ENCODE measurements around the gene PPFIBP1. TPM values are rescaled to one million over a fixed set of nuclear protein-coding genes. Genes with fewer than 3 reads are reported as not detected.
A peak's percentile ranks its signal among the peaks of the same experiment; 100 is the strongest.

Gene PPFIBP1
- total and polyA plus RNA-seq, 2 of the 13 experiments (the other 11 are each of a cell fraction or from before 2014, with no cell fraction given) = 16.2 to 21.8 TPM

- TF ChIP-seq HMG20A (CRISPR knock-in tag; IDR thresholded peaks at IDR 0.05; ENCODE audit: borderline replicate concordance) = no peak
- TF ChIP-seq ZBTB26 (CRISPR knock-in tag; IDR thresholded peaks at IDR 0.05; ENCODE audit: borderline replicate concordance) = no peak
- TF ChIP-seq ZBTB39 (CRISPR knock-in tag; IDR thresholded peaks at IDR 0.05) = no peak
- TF ChIP-seq ZBTB40 (IDR thresholded peaks at IDR 0.05) = no peak
- TF ChIP-seq ZBTB40 (CRISPR knock-in tag; IDR thresholded peaks at IDR 0.05) = no peak
- no peak for TF ChIP-seq MBNL3 (CRISPR knock-in tag; conservative IDR thresholded peaks at IDR 0.05)
- TF ChIP-seq CREM (IDR thresholded peaks at IDR 0.05) = peak; percentile 68; the same call in 1 of the 2 replicates
- TF ChIP-seq CREM (CRISPR knock-in tag; IDR thresholded peaks at IDR 0.05) = no peak
- TF ChIP-seq ZNF768 (CRISPR knock-in tag; IDR thresholded peaks at IDR 0.05) = peak; percentile 37; the same call in 1 of the 2 replicates
- TF ChIP-seq ZNF124 (CRISPR knock-in tag; IDR thresholded peaks at IDR 0.05) = no peak
- TF ChIP-seq ZNF816 (CRISPR knock-in tag; IDR thresholded peaks at IDR 0.05; ENCODE audit: borderline replicate concordance) = peak; percentile 67; the same call in 1 of the 2 replicates
- no peak for TF ChIP-seq ZNF383 (CRISPR knock-in tag; IDR thresholded peaks at IDR 0.05; ENCODE audit: borderline replicate concordance)
- no peak for TF ChIP-seq TCF7L2 (IDR thresholded peaks at IDR 0.05; ENCODE audit: low read depth, low read length)
- peak; percentile 22; the same call in 1 of the 2 replicates for TF ChIP-seq ZNF546 (CRISPR knock-in tag; conservative IDR thresholded peaks at IDR 0.05)
- no peak for TF ChIP-seq PAX8 (CRISPR knock-in tag; IDR thresholded peaks at IDR 0.05; ENCODE audit: borderline replicate concordance)
- no peak for TF ChIP-seq ETV6 (CRISPR knock-in tag; conservative IDR thresholded peaks at IDR 0.05)
- TF ChIP-seq NR2F1 (CRISPR knock-in tag; IDR thresholded peaks at IDR 0.05) = no peak
Measured at GRCh38 chr12:27523642-27524493, at the start of gene PPFIBP1 (continued).
